ENCODE results near the gene DAPK1. TPM values are rescaled to one million over a fixed set of nuclear protein-coding genes. Genes with fewer than 3 reads are reported as not detected.
A peak's percentile ranks its signal among the peaks of the same experiment; 100 is the strongest.

The DAPK1 gene
- total RNA-seq, 1 donor from 2014 or later, result 29.5 TPM

DNA sequence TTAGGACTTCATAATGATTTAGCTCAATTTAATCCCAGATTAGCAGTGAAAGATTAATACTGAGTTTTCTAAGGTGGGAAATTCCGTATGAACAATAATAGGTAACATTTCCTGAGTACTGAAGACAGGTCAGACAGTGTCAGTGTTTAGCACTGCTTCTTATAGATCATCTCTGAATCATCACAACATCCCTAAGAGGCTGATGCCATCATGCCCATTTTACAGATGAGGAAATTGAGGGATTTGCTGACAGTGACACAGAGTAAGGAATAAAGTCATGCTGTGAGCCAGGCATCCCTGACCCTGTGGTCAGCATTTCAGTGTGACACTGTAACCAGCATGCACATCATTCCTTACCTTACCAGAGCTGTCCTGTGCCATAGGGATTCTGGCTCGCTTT, 44.5 kb downstream of the DAPK1 start:
- DNase-seq (ENCODE audit: low spot score), result no peak
- no peaks in the 10 kb centered on the region for H3F3A ChIP-seq (ENCODE audit: low read depth)
- TF ChIP-seq EZH2 (IDR thresholded peaks at IDR 0.05) (no peak), EZH2phosphoT487 (IDR thresholded peaks at IDR 0.05) (no peak)
- TF ChIP-seq, protein P1, sequence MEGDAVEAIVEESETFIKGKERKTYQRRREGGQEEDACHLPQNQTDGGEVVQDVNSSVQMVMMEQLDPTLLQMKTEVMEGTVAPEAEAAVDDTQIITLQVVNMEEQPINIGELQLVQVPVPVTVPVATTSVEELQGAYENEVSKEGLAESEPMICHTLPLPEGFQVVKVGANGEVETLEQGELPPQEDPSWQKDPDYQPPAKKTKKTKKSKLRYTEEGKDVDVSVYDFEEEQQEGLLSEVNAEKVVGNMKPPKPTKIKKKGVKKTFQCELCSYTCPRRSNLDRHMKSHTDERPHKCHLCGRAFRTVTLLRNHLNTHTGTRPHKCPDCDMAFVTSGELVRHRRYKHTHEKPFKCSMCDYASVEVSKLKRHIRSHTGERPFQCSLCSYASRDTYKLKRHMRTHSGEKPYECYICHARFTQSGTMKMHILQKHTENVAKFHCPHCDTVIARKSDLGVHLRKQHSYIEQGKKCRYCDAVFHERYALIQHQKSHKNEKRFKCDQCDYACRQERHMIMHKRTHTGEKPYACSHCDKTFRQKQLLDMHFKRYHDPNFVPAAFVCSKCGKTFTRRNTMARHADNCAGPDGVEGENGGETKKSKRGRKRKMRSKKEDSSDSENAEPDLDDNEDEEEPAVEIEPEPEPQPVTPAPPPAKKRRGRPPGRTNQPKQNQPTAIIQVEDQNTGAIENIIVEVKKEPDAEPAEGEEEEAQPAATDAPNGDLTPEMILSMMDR (IDR thresholded peaks at IDR 0.05), result no peak
- Mint-ChIP-seq H3K27me3 (ENCODE audit: insufficient read depth, low read depth) (no peaks in the 10 kb centered on the region), H3K36me3 (peaks cover 10% of the 10 kb centered on the region), H3K9me3 (no peaks in the 10 kb centered on the region), H3K4me3 (no peak overlapping the region), H3K4me1 (peaks cover 21% of the 10 kb centered on the region), H3K27ac (no peak overlapping the region)
- no peak overlapping the region for H3K27ac ChIP-seq
- H3K9me3 ChIP-seq (ENCODE audit: low read depth), result no peaks in the 10 kb centered on the region
- H3K4me2 ChIP-seq, result no peak overlapping the region
- peaks cover 7% of the 10 kb centered on the region for H3K4me1 ChIP-seq
- H3K4me3 ChIP-seq, result no peak overlapping the region
- peaks cover 5% of the 10 kb centered on the region for H4K20me1 ChIP-seq (ENCODE audit: low read depth)
- H3K36me3 ChIP-seq, result no peaks in the 10 kb centered on the region
- H3K27me3 ChIP-seq, result no peaks in the 10 kb centered on the region
- H3K79me2 ChIP-seq (ENCODE audit: low read depth), result peaks cover 21% of the 10 kb centered on the region
- H3K9ac ChIP-seq, result no peak overlapping the region
- H2AFZ ChIP-seq (replicated peaks), result no peak overlapping the region

DNA sequence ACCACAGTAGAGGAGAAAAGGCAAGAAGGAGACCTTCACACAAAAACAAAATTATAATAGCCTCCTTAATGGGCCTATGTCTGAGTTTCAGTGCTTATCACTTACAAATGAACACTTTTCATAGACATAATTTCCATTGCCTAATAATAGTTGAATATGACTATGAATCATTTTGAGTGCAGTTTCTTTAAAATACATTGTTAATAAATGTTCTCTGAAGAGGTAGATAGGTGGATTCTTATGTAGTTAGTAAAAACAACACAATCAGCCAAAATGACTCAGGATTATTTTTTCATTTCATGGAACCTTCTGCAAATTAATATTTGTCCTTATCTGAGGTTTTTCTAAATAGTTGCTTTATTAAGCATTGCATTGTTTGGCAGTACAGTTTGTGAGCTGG, 45.6 kb downstream of the DAPK1 start:
- Histone ChIP-seq H3F3A (ENCODE audit: low read depth) (no peaks in the 10 kb centered on the region), H3K27me3 (no peaks in the 10 kb centered on the region), H3K27ac (no peak overlapping the region), H4K20me1 (ENCODE audit: low read depth) (peaks cover 5% of the 10 kb centered on the region), H3K9me3 (ENCODE audit: low read depth) (no peaks in the 10 kb centered on the region), H3K4me1 (no peaks in the 10 kb centered on the region), H3K4me3 (no peak overlapping the region), H2AFZ (replicated peaks) (no peak overlapping the region), H3K4me2 (no peak overlapping the region), H3K9ac (no peak overlapping the region), H3K36me3 (no peaks in the 10 kb centered on the region), H3K79me2 (ENCODE audit: low read depth) (peaks cover 15% of the 10 kb centered on the region)
- Mint-ChIP-seq H3K4me3 (no peak overlapping the region), H3K9me3 (no peaks in the 10 kb centered on the region), H3K27me3 (ENCODE audit: insufficient read depth, low read depth) (no peaks in the 10 kb centered on the region), H3K27ac (no peak overlapping the region), H3K36me3 (peaks cover 12% of the 10 kb centered on the region), H3K4me1 (peaks cover 15% of the 10 kb centered on the region)
- no peak for DNase-seq (ENCODE audit: low spot score)
- TF ChIP-seq, protein P1 (IDR thresholded peaks at IDR 0.05), result no peak
- TF ChIP-seq EZH2phosphoT487 (IDR thresholded peaks at IDR 0.05), result no peak
- no peak for TF ChIP-seq EZH2 (IDR thresholded peaks at IDR 0.05)

DNA sequence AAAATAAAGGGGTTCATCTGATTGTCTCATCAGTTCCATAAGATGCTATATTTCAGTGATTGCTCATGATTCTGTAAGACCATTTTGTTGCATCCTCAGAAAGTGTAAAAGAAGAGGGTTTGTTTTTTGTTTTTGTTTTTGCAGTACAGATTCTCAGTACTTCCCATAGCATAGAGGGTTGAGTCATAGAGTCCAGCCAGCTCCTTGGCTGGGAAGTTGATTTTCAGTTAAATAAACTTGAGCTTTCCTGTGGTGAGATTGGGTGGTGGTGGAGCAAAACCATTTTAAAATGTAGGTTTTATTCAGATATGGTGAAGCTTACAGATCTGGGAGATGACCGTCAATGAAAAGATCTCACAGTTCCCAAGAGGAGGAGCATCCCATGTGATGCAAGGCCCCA, 48.2 kb downstream of the DAPK1 start:
- peaks cover 21% of the 10 kb centered on the region for H3K79me2 ChIP-seq (ENCODE audit: low read depth)
- no peaks in the 10 kb centered on the region for H3K9me3 ChIP-seq (ENCODE audit: low read depth)
- no peaks in the 10 kb centered on the region for H3F3A ChIP-seq (ENCODE audit: low read depth)
- TF ChIP-seq, protein P1 (IDR thresholded peaks at IDR 0.05), result no peak
- no peak for TF ChIP-seq EZH2phosphoT487 (IDR thresholded peaks at IDR 0.05)
- TF ChIP-seq EZH2 (IDR thresholded peaks at IDR 0.05), result no peak
- no peak overlapping the region for H3K27ac ChIP-seq
- H3K4me3 ChIP-seq, result no peak overlapping the region
- Mint-ChIP-seq H3K4me3 (no peak overlapping the region), H3K4me1 (peaks cover 20% of the 10 kb centered on the region), H3K9me3 (no peaks in the 10 kb centered on the region), H3K27me3 (ENCODE audit: insufficient read depth, low read depth) (peaks cover 2% of the 10 kb centered on the region), H3K36me3 (peaks cover 20% of the 10 kb centered on the region), H3K27ac (peak overlapping the region; percentile 75)
- no peak for DNase-seq (ENCODE audit: low spot score)
- no peak overlapping the region for H2AFZ ChIP-seq (replicated peaks)
- peaks cover 5% of the 10 kb centered on the region for H4K20me1 ChIP-seq (ENCODE audit: low read depth)
- H3K9ac ChIP-seq, result no peak overlapping the region
- H3K4me2 ChIP-seq, result no peak overlapping the region
- no peaks in the 10 kb centered on the region for H3K27me3 ChIP-seq
- no peaks in the 10 kb centered on the region for H3K4me1 ChIP-seq
- no peaks in the 10 kb centered on the region for H3K36me3 ChIP-seq

All from neural progenitor cell (in vitro differentiated cells).